Measurements from ENCODE around the gene SLC11A1. TPM values are rescaled to one million over a fixed set of nuclear protein-coding genes. Genes with fewer than 3 reads are reported as not detected.

The SLC11A1 gene
- total and polyA plus RNA-seq, 2 experiments from 2014 or later: 0.63 to 1.1 TPM

GRCh38 chr2:218397820-218398436, 15.9 kb downstream of the SLC11A1 start:
- Histone ChIP-seq H3K36me3 (no peaks in the 10 kb centered on the region), H3K9me3 (ENCODE audit: low read depth) (no peaks in the 10 kb centered on the region), H3K27me3 (no peaks in the 10 kb centered on the region), H3K27ac (peak overlapping the region; percentile 99), H3K4me1 (ENCODE audit: low read depth) (no peaks in the 10 kb centered on the region), H3K4me3 (peak overlapping the region; percentile 95)
- peak; percentile 92 for DNase-seq (ENCODE audit: low read depth in 1 of 2, low spot score in 1 of 2)
- TF ChIP-seq, protein P1, sequence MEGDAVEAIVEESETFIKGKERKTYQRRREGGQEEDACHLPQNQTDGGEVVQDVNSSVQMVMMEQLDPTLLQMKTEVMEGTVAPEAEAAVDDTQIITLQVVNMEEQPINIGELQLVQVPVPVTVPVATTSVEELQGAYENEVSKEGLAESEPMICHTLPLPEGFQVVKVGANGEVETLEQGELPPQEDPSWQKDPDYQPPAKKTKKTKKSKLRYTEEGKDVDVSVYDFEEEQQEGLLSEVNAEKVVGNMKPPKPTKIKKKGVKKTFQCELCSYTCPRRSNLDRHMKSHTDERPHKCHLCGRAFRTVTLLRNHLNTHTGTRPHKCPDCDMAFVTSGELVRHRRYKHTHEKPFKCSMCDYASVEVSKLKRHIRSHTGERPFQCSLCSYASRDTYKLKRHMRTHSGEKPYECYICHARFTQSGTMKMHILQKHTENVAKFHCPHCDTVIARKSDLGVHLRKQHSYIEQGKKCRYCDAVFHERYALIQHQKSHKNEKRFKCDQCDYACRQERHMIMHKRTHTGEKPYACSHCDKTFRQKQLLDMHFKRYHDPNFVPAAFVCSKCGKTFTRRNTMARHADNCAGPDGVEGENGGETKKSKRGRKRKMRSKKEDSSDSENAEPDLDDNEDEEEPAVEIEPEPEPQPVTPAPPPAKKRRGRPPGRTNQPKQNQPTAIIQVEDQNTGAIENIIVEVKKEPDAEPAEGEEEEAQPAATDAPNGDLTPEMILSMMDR (IDR thresholded peaks at IDR 0.05; ENCODE audit: low read depth, low read length): no peak

DNA sequence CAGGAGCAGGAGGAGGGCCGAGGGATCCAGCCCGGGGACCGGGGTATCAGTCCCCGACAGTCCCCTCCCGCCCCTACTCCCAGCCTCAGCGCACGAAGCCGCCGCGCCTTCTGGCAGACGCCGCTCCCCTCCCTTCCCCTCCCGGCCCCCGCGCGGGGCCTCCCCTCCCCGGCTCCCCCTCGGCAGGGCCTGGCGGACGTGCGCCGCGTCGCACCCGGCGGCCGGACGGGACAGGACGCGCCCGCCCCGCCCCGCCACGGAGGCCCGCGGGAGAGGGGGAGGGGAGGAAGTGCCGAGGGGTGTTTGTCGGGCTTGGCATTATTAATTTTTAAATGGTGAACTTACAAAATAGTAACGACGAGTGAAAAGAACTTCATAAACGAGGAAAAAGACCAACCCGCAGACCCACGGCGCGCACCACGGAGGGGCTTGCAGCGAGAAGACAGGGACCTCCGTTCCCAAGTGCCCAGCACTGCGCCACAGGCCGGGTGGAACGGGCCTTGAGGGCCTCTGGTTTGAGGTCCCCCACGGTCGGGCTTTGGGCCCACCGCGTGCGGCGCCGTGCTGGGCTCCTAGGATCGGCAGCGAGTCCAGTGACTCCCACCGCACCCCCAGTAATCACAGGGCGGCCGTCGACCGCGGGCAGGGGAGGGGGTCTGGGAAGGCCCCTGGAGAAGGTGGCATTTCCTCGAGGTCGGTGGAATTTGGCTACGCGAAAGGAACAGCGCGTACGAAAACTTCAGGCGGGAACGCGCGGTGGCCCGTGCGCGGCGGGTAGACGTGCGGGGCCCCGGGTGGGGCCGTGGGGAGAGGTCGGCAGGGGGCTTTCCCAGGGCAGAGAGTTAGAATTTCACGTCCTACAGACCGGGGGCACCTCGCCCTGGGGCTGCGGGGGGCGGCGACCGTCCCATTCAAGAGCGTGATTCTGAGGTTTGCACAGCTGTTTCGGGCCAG, 16.6 kb downstream of the SLC11A1 start:
- no peaks in the 10 kb centered on the region for H3K4me1 ChIP-seq (ENCODE audit: low read depth)
- peak overlapping the region; percentile 99 for H3K27ac ChIP-seq
- no peaks in the 10 kb centered on the region for H3K27me3 ChIP-seq
- no peaks in the 10 kb centered on the region for H3K9me3 ChIP-seq (ENCODE audit: low read depth)
- TF ChIP-seq, protein P1 (IDR thresholded peaks at IDR 0.05; ENCODE audit: low read depth, low read length): no peak
- peak overlapping the region; percentile 95 for H3K4me3 ChIP-seq
- peaks cover 4% of the 10 kb centered on the region for H3K36me3 ChIP-seq
- peak; percentile 87 to 88 for DNase-seq (ENCODE audit: low read depth in 1 of 2, low spot score in 1 of 2)

- Histone ChIP-seq H3K27ac (peak within 1 kb of the TSS; percentile 99), H3K9me3 (ENCODE audit: low read depth) (no peaks in the 10 kb centered on the region), H3K4me3 (peak within 1 kb of the TSS; percentile 95), H3K27me3 (no peaks in the 10 kb centered on the region), H3K36me3 (peaks cover 7% of the 10 kb centered on the region), H3K4me1 (ENCODE audit: low read depth) (no peaks in the 10 kb centered on the region)
- DNase-seq (ENCODE audit: low read depth in 1 of 2, low spot score in 1 of 2): peak; percentile 97 to 99
- TF ChIP-seq, protein P1 (IDR thresholded peaks at IDR 0.05; ENCODE audit: low read depth, low read length): no peak
These were observed 17.5 kb downstream of the SLC11A1 start, which contains the start of gene CTDSP1 for GRCh38 chr2:218399391-218400166. TSS of gene CTDSP1 (plus strand) at chr2:218399868. CDS start at chr2:218400091, 223 bp downstream.

DNA sequence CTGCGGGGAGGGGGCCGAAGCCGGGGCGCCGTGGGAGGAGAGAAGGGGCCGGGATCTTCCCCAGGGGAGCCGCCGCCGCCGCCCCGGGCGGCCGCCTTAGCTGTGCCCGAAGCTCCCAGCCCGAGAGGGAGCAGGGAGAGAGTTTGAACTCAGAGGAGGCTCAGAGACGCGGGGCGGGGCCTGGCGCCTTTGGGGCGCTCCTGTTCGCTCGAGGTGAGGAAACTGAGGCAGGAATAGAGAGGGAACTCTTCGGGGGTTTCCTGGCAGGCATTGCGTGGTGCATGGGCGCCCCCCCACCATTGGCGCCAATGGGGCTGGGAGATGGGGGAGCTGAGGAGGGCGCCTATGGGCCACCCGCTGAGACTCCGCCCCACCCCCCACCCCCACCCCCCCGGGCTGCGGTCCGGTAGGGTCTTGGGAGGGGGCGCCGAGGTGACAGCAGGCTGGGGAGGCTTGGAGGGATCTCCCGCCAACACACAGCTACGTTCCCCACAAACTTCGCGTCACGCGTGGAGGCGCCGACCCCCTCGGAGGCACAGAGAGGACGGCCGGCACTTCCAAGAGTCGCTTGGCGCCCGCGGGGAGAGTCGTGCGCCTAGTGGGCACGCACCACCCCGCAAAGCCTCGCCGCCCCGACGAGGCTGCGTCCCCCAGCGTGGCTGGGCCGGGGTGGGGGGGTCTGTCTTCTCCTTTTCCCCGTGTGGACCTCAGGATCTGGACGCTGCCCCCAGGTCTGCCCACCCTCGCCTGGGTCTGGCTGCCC, 18.3 kb downstream of the SLC11A1 start:
- peak overlapping the region; percentile 99 for H3K27ac ChIP-seq
- H3K9me3 ChIP-seq (ENCODE audit: low read depth): no peaks in the 10 kb centered on the region
- TF ChIP-seq, protein P1 (IDR thresholded peaks at IDR 0.05; ENCODE audit: low read depth, low read length): no peak
- no peaks in the 10 kb centered on the region for H3K27me3 ChIP-seq
- H3K36me3 ChIP-seq: peaks cover 11% of the 10 kb centered on the region
- peak overlapping the region; percentile 95 for H3K4me3 ChIP-seq
- peaks cover 1% of the 10 kb centered on the region for H3K4me1 ChIP-seq (ENCODE audit: low read depth)
- peak; percentile 32 to 54 for DNase-seq (ENCODE audit: low read depth in 1 of 2, low spot score in 1 of 2)
